Hepatocyte (in vitro differentiated cells): ENCODE data around the gene RNF181.

Experiments used
- CTCF ChIP-seq: fragments of 200-600 bp; sonication (generic); IDR thresholded peaks from 2 replicates; pipeline ENCODE4 v1.5.1; 2016; ENCODE audit warnings: antibody characterized with exemption, mild to moderate bottlenecking; ENCODE audit not compliant: poor library complexity
- EZH2 ChIP-seq: fragments of 200-600 bp; sonication (generic); IDR thresholded peaks from 2 replicates; pipeline ENCODE4 v1.6.1; 2016; ENCODE audit warnings: antibody characterized with exemption, mild to moderate bottlenecking, borderline replicate concordance
- EZH2phosphoT487 ChIP-seq: fragments of 200-600 bp; sonication (generic); IDR thresholded peaks from one replicate; pipeline ENCODE4 v1.6.1; 2018; ENCODE audit warnings: antibody characterized with exemption, mild to moderate bottlenecking, low read depth, moderate library complexity; ENCODE audit not compliant: unreplicated experiment, severe bottlenecking

DNA sequence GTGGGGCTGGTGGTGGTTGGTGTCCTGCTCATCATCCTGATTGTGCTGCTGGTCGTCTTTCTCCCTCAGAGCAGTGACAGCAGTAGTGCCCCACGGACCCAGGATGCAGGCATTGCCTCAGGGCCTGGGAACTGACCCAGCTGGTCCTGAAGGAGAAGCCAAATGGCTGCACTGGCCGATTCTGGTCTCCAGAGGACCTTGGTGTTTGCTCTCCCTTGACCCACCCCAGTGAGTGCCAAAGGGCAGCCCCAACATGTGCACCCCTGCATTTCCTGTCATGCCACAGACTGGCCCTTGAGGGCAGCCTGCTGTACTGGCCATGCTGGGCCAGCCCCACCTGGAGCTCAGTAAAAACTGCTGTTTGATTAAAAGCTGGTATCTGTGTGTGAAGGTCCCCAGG, 2.5 kb upstream of the RNF181 start:
- TF ChIP-seq CTCF, result no peak
- no peak for TF ChIP-seq EZH2
- TF ChIP-seq EZH2phosphoT487, result no peak
